ENCODE measurements around the gene ALG12.

Gene ALG12

GRCh38 chr22:49934160-49934890 is 16.1 kb upstream of the ALG12 start:
- WGBS, 2 experiments (ENCODE audit: insufficient coverage in 2 of 2) = 78 to 80% methylated on average over 18 to 22 of the region's 24 CpGs
- Histone ChIP-seq H3K4me1 (ENCODE audit: control insufficient read depth, insufficient read depth, low read length, poor library complexity, severe bottlenecking) (peaks cover 33% of the 10 kb centered on the region), H3K36me3 (ENCODE audit: control insufficient read depth, insufficient read depth, low read length) (no peaks in the 10 kb centered on the region), H3K9me3 (ENCODE audit: control insufficient read depth, low read length) (no peaks in the 10 kb centered on the region), H3K4me3 (ENCODE audit: extremely low read depth, insufficient read depth, low read length, poor library complexity, severe bottlenecking) (no peak overlapping the region), H3K27ac (ENCODE audit: low read depth, low read length, severe bottlenecking) (no peak overlapping the region)

GRCh38 chr22:49933236-49934159 is 15.3 kb upstream of the ALG12 start:
- H3K36me3 ChIP-seq (ENCODE audit: control insufficient read depth, insufficient read depth, low read length) = no peaks in the 10 kb centered on the region
- H3K4me3 ChIP-seq (ENCODE audit: extremely low read depth, insufficient read depth, low read length, poor library complexity, severe bottlenecking) = no peak overlapping the region
- H3K4me1 ChIP-seq (ENCODE audit: control insufficient read depth, insufficient read depth, low read length, poor library complexity, severe bottlenecking) = peaks cover 33% of the 10 kb centered on the region
- H3K27ac ChIP-seq (ENCODE audit: low read depth, low read length, severe bottlenecking) = no peak overlapping the region
- H3K9me3 ChIP-seq (ENCODE audit: control insufficient read depth, low read length) = no peaks in the 10 kb centered on the region
- 85 to 88% methylated on average over 26 to 27 of the region's 27 CpGs for WGBS, 2 experiments (ENCODE audit: insufficient coverage in 2 of 2)

- H3K36me3 ChIP-seq (ENCODE audit: control insufficient read depth, insufficient read depth, low read length) = no peaks in the 10 kb centered on the region
- H3K4me1 ChIP-seq (ENCODE audit: control insufficient read depth, insufficient read depth, low read length, poor library complexity, severe bottlenecking) = peaks cover 10% of the 10 kb centered on the region
- no peaks in the 10 kb centered on the region for H3K9me3 ChIP-seq (ENCODE audit: control insufficient read depth, low read length)
- no peak overlapping the region for H3K4me3 ChIP-seq (ENCODE audit: extremely low read depth, insufficient read depth, low read length, poor library complexity, severe bottlenecking)
- H3K27ac ChIP-seq (ENCODE audit: low read depth, low read length, severe bottlenecking) = no peak overlapping the region
- 64 to 71% methylated on average over 10 to 11 of the region's 14 CpGs for WGBS, 2 experiments (ENCODE audit: insufficient coverage in 2 of 2)
These were observed 12.6 kb upstream of the ALG12 start for GRCh38 chr22:49930596-49931412.

- H3K27ac ChIP-seq (ENCODE audit: low read depth, low read length, severe bottlenecking) = no peak overlapping the region
- WGBS, 2 experiments (ENCODE audit: insufficient coverage in 2 of 2) = 70 to 74% methylated on average over 21 of the region's 21 CpGs
- peaks cover 10% of the 10 kb centered on the region for H3K4me1 ChIP-seq (ENCODE audit: control insufficient read depth, insufficient read depth, low read length, poor library complexity, severe bottlenecking)
- no peaks in the 10 kb centered on the region for H3K9me3 ChIP-seq (ENCODE audit: control insufficient read depth, low read length)
- H3K4me3 ChIP-seq (ENCODE audit: extremely low read depth, insufficient read depth, low read length, poor library complexity, severe bottlenecking) = no peak overlapping the region
- peaks cover 7% of the 10 kb centered on the region for H3K36me3 ChIP-seq (ENCODE audit: control insufficient read depth, insufficient read depth, low read length)
These were observed 11.8 kb upstream of the ALG12 start for GRCh38 chr22:49929994-49930575.

- no peaks in the 10 kb centered on the region for H3K9me3 ChIP-seq (ENCODE audit: control insufficient read depth, low read length)
- no peak overlapping the region for H3K4me3 ChIP-seq (ENCODE audit: extremely low read depth, insufficient read depth, low read length, poor library complexity, severe bottlenecking)
- WGBS, 2 experiments (ENCODE audit: insufficient coverage in 2 of 2) = 10 to 15% methylated on average over 35 to 58 of the region's 75 CpGs
- H3K4me1 ChIP-seq (ENCODE audit: control insufficient read depth, insufficient read depth, low read length, poor library complexity, severe bottlenecking) = peaks cover 6% of the 10 kb centered on the region
- peaks cover 7% of the 10 kb centered on the region for H3K36me3 ChIP-seq (ENCODE audit: control insufficient read depth, insufficient read depth, low read length)
- H3K27ac ChIP-seq (ENCODE audit: low read depth, low read length, severe bottlenecking) = no peak overlapping the region
These were observed 11.2 kb upstream of the ALG12 start for GRCh38 chr22:49929211-49929979.

- Histone ChIP-seq H3K9me3 (ENCODE audit: control insufficient read depth, low read length) (no peaks in the 10 kb centered on the region), H3K27ac (ENCODE audit: low read depth, low read length, severe bottlenecking) (no peak overlapping the region), H3K4me3 (ENCODE audit: extremely low read depth, insufficient read depth, low read length, poor library complexity, severe bottlenecking) (no peak overlapping the region), H3K4me1 (ENCODE audit: control insufficient read depth, insufficient read depth, low read length, poor library complexity, severe bottlenecking) (peaks cover 2% of the 10 kb centered on the region), H3K36me3 (ENCODE audit: control insufficient read depth, insufficient read depth, low read length) (peaks cover 7% of the 10 kb centered on the region)
- 77% methylated on average over 24 to 32 of the region's 38 CpGs for WGBS, 2 experiments (ENCODE audit: insufficient coverage in 2 of 2)
These were observed 10.4 kb upstream of the ALG12 start for GRCh38 chr22:49928555-49929210.

GRCh38 chr22:49928185-49928495 is 9.9 kb upstream of the ALG12 start:
- Histone ChIP-seq H3K9me3 (ENCODE audit: control insufficient read depth, low read length) (no peaks in the 10 kb centered on the region), H3K27ac (ENCODE audit: low read depth, low read length, severe bottlenecking) (no peak overlapping the region), H3K4me3 (ENCODE audit: extremely low read depth, insufficient read depth, low read length, poor library complexity, severe bottlenecking) (no peak overlapping the region), H3K36me3 (ENCODE audit: control insufficient read depth, insufficient read depth, low read length) (peaks cover 7% of the 10 kb centered on the region), H3K4me1 (ENCODE audit: control insufficient read depth, insufficient read depth, low read length, poor library complexity, severe bottlenecking) (peaks cover 2% of the 10 kb centered on the region)
- WGBS, 2 experiments (ENCODE audit: insufficient coverage in 2 of 2) = 89% methylated on average over 8 of the region's 8 CpGs

- Histone ChIP-seq H3K4me1 (ENCODE audit: control insufficient read depth, insufficient read depth, low read length, poor library complexity, severe bottlenecking) (peaks cover 2% of the 10 kb centered on the region), H3K9me3 (ENCODE audit: control insufficient read depth, low read length) (no peaks in the 10 kb centered on the region), H3K27ac (ENCODE audit: low read depth, low read length, severe bottlenecking) (no peak overlapping the region), H3K4me3 (ENCODE audit: extremely low read depth, insufficient read depth, low read length, poor library complexity, severe bottlenecking) (no peak overlapping the region), H3K36me3 (ENCODE audit: control insufficient read depth, insufficient read depth, low read length) (peaks cover 7% of the 10 kb centered on the region)
- 86 to 94% methylated on average over 20 to 26 of the region's 26 CpGs for WGBS, 2 experiments (ENCODE audit: insufficient coverage in 2 of 2)
These were observed 9.4 kb upstream of the ALG12 start for GRCh38 chr22:49927483-49928184.

- no peaks in the 10 kb centered on the region for H3K9me3 ChIP-seq (ENCODE audit: control insufficient read depth, low read length)
- peaks cover 2% of the 10 kb centered on the region for H3K4me1 ChIP-seq (ENCODE audit: control insufficient read depth, insufficient read depth, low read length, poor library complexity, severe bottlenecking)
- H3K36me3 ChIP-seq (ENCODE audit: control insufficient read depth, insufficient read depth, low read length) = peaks cover 7% of the 10 kb centered on the region
- H3K4me3 ChIP-seq (ENCODE audit: extremely low read depth, insufficient read depth, low read length, poor library complexity, severe bottlenecking) = no peak overlapping the region
- H3K27ac ChIP-seq (ENCODE audit: low read depth, low read length, severe bottlenecking) = no peak overlapping the region
- 79 to 83% methylated on average over 12 to 18 of the region's 18 CpGs for WGBS, 2 experiments (ENCODE audit: insufficient coverage in 2 of 2)
These were observed 8.7 kb upstream of the ALG12 start for GRCh38 chr22:49926916-49927315.

Measured in mesodermal cell (in vitro differentiated cells).